ENCODE data around the gene SMARCC2. TPM values are rescaled to one million over a fixed set of nuclear protein-coding genes. Genes with fewer than 3 reads are reported as not detected.

The SMARCC2 gene
- total and polyA plus RNA-seq, 2 of the 13 experiments (the other 11 are each of a cell fraction or from before 2014, with no cell fraction given) = 21.3 to 24.1 TPM

DNA sequence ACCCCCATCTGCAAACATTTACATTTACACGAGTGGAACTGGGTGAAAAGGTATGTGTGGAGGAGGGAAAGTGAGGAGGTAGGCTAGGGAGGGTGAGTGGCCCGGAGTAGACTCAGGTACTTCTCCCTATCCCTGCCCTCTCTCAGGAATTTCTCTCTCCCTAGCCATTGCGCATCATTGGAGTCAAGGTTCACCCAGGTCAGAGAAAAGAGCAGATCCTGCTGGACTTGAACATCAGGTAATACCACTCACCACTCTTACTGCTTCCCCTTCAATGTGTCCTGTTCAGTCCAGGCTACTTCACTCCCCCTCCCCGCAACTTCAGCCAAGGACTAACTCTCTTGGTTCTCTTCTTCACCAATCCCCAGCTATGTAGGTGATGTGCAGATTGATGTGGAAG lies 58.4 kb downstream of the SMARCC2 start:
- no peak for TF ChIP-seq ZNF878 (CRISPR knock-in tag; IDR thresholded peaks at IDR 0.05)
- TF ChIP-seq ZNF407 (CRISPR knock-in tag; IDR thresholded peaks at IDR 0.05; ENCODE audit: not compliant biosample characterization) = no peak
- TF ChIP-seq ZNF468 (CRISPR knock-in tag; IDR thresholded peaks at IDR 0.05) = no peak
- no peak for TF ChIP-seq ZNF484 (CRISPR knock-in tag; IDR thresholded peaks at IDR 0.05; ENCODE audit: borderline replicate concordance, low read depth)
- no peak for TF ChIP-seq HNF4A (CRISPR knock-in tag; IDR thresholded peaks at IDR 0.05)
- no peak for TF ChIP-seq SYNCRIP (IDR thresholded peaks at IDR 0.05; ENCODE audit: insufficient read depth, low read depth, low read length)
- TF ChIP-seq ZNF350 (CRISPR knock-in tag; IDR thresholded peaks at IDR 0.05; ENCODE audit: borderline replicate concordance, low read depth) = no peak
- TF ChIP-seq HMGA1 (CRISPR knock-in tag; conservative IDR thresholded peaks at IDR 0.05) = no peak
- ChIA-PET POLR2A (no interaction called here), CTCF (ENCODE audit: low intra/inter-chr PET ratio, low total read pairs) (no interaction called here)
- in situ Hi-C loops (cut with HindIII; ENCODE audit: extremely low pct_ligation_motif_present, low pct_unique_long_range_greater_than_20kb) (no loop called here), intact Hi-C loops (cut with micrococcal nuclease; ENCODE audit: unreplicated experiment) (no loop called here)
- no peaks in the 10 kb centered on the region for H3K27me3 ChIP-seq (ENCODE audit: control insufficient read depth in 1 of 2, insufficient read depth in 2 of 2, low read length in 2 of 2)
- peaks cover 17% of the 10 kb centered on the region for H3K79me2 ChIP-seq (ENCODE audit: insufficient read depth, low read length)
- H3K27ac ChIP-seq (ENCODE audit: extremely low read length, insufficient read depth, low read length) = no peak overlapping the region
- no TSS peak for BruUV-seq (replicated peaks)
- DNase-seq (ENCODE audit: low spot score) (no peak), ATAC-seq (no peak), FAIRE-seq (no peak)
- no peak overlapping the region for H3K9ac ChIP-seq (ENCODE audit: insufficient read depth, low read depth, low read length)
- no peak overlapping the region for H3K4me3 ChIP-seq (replicated peaks in 1 of 3; ENCODE audit: insufficient read depth in 1 of 3, low read depth in 2 of 3, low read length in 3 of 3)
- no peaks in the 10 kb centered on the region for H4K20me1 ChIP-seq (ENCODE audit: insufficient read depth, low read length)
- H3K9me3 ChIP-seq (ENCODE audit: low read length) = no peaks in the 10 kb centered on the region
- H3K4me2 ChIP-seq (ENCODE audit: low read depth, low read length) = 0 out of 2 replicates have a peak overlapping the region, but pooled peaks have one; percentile 46
- peaks cover 34% of the 10 kb centered on the region for H3K4me1 ChIP-seq (ENCODE audit: insufficient read depth, low read length)
- H2AFZ ChIP-seq (ENCODE audit: low read length) = no peak overlapping the region
- peaks cover 17 to 38% of the 10 kb centered on the region in 2 experiments for H3K36me3 ChIP-seq (replicated peaks in 1 of 2; ENCODE audit: control insufficient read depth in 1 of 2, insufficient read depth in 2 of 2, low read length in 2 of 2)
- 69% methylated on average over 4 of the region's 4 CpGs for WGBS (ENCODE audit: low lambda C conversion rate)
